ENCODE data around the gene CIB4. TPM values are rescaled to one million over a fixed set of nuclear protein-coding genes. Genes with fewer than 3 reads are reported as not detected.
A peak's percentile ranks its signal among the peaks of the same experiment; 100 is the strongest.

CIB4 gene
- total and polyA plus RNA-seq, 9 of the 15 experiments (the other 6 are each of a cell fraction or from before 2014, with no cell fraction given): not detected

DNA sequence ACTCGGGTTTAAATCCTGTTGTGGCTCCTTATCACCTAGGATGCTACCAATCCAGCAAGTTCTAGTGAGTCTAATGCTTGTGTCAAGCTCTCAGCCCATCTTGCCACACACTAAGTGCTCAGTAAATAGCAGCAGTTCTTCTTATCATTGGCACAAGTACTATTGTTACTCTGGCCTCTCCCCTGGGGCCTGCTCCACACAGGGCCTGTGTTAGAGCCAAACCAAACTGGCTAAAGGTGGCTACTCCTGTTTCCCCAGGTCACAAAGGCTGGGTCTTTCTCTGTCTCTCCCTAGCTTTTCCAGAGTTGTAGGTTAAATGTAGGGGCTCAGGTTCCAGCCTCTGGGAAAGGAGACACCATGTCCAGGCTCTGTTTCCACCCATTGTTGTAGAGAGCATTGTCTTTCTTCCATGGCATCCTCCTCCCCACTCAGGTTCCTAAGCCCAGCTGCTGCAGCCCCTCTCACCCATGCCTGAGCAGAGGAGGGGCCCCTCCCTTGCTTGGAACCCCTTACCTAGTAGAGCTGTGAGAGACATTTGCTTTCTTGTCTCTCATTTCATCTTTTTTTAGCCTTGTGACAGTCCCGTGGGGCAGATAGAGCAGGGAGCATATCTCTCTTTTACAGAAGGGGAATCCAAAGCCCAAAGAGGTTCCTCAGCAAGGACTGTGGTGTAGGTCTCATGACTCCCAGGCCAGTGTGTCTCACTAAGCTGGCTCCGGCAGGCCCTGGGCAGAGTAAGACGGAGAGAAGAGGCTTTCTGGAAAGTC, 106.9 kb downstream of the CIB4 start (continued):
- TF ChIP-seq ETV6 (IDR thresholded peaks at IDR 0.05; ENCODE audit: borderline replicate concordance in 1 of 2, low read depth in 2 of 2, low read length in 1 of 2) (no peak), ETV6 (CRISPR knock-in tag; IDR thresholded peaks at IDR 0.05; ENCODE audit: borderline replicate concordance) (no peak), FOXJ2 (tag; IDR thresholded peaks at IDR 0.05) (0 out of 2 replicates have a peak, but pooled peaks have one; percentile 18), KLF10 (CRISPR knock-in tag; IDR thresholded peaks at IDR 0.05) (no peak), TARDBP (IDR thresholded peaks at IDR 0.05) (no peak), PHF20 (IDR thresholded peaks at IDR 0.05; ENCODE audit: partially characterized antibody) (no peak), CHD7 (IDR thresholded peaks at IDR 0.05; ENCODE audit: low read depth, low read length) (no peak), NCOA4 (IDR thresholded peaks at IDR 0.05; ENCODE audit: partially characterized antibody) (no peak), ZNF445 (CRISPR knock-in tag; IDR thresholded peaks at IDR 0.05; ENCODE audit: low read depth) (no peak)
- TF ChIP-seq, protein P1, sequence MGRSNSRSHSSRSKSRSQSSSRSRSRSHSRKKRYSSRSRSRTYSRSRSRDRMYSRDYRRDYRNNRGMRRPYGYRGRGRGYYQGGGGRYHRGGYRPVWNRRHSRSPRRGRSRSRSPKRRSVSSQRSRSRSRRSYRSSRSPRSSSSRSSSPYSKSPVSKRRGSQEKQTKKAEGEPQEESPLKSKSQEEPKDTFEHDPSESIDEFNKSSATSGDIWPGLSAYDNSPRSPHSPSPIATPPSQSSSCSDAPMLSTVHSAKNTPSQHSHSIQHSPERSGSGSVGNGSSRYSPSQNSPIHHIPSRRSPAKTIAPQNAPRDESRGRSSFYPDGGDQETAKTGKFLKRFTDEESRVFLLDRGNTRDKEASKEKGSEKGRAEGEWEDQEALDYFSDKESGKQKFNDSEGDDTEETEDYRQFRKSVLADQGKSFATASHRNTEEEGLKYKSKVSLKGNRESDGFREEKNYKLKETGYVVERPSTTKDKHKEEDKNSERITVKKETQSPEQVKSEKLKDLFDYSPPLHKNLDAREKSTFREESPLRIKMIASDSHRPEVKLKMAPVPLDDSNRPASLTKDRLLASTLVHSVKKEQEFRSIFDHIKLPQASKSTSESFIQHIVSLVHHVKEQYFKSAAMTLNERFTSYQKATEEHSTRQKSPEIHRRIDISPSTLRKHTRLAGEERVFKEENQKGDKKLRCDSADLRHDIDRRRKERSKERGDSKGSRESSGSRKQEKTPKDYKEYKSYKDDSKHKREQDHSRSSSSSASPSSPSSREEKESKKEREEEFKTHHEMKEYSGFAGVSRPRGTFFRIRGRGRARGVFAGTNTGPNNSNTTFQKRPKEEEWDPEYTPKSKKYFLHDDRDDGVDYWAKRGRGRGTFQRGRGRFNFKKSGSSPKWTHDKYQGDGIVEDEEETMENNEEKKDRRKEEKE (IDR thresholded peaks at IDR 0.05; ENCODE audit: borderline replicate concordance in 1 of 2, control insufficient read depth in 1 of 2, low read depth in 2 of 2, low read length in 1 of 2): no peak
- TF ChIP-seq, protein P2, sequence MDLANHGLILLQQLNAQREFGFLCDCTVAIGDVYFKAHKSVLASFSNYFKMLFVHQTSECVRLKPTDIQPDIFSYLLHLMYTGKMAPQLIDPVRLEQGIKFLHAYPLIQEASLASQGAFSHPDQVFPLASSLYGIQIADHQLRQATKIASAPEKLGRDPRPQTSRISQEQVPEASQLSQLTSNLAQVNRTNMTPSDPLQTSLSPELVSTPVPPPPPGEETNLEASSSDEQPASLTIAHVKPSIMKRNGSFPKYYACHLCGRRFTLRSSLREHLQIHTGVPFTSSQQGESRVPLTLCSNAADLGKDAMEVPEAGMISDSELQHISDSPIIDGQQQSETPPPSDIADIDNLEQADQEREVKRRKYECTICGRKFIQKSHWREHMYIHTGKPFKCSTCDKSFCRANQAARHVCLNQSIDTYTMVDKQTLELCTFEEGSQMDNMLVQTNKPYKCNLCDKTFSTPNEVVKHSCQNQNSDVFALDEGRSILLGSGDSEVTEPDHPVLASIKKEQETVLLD (IDR thresholded peaks at IDR 0.05): no peak
